NCI-H2196 (cell line): Measurements from ENCODE around the gene ZNF384.
"Not testable (repeated sequence)": the region's sequence is repeated elsewhere in the genome, so short reads cannot be mapped to it uniquely, and the experiment has no call there.

Experiments
- DNase-seq: peaks from one replicate; lab custom pipeline; 2025; ENCODE audit not compliant: unreplicated experiment; lab: John Stamatoyannopoulos, UW

The ZNF384 gene

DNA sequence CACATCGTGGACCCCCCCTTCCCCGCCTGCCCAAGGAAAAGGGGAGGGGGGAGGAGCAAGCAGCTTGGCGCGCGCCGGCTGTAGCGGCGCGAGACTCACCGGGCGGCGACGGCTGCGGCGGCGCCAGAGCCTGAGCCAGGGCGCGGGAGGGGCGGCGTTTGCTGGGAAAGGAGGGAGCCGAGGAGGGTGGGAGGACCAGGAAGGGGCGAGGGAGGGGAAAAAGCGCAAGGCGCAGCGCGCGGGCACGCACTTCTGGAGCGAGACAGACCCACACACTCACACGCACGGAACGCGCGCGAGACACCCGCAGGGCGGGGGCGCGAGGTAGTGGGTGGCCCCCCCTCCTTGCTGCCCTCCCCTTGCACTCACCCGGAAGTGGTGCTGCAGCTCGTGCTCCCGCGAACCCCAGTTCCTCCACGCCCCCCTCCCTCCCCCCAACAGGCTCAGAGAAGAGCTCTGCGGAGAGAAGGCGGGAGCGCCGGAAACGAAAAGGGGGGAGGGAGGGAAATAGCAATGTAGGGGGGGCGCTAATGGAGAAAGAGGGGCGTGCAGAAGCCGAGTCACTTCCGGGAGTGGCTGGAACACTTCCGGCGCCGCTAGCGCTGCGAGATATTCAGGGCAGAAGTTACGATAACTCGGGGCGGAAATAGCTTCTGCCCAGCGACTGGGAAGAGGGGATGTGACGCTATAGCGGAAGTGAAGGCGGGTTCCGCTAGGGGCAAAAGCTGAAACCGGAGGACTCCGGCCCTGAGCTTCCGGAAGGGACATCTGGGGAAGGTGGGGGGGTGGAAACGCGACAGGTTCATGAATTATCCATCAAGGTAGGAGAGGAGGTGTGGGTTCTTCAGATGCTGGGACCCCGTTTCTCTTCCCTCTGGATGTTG is at the start of gene ZNF384:
TSS of gene ZNF384 (minus strand) at position 377 of the 884 bp plus-strand sequence. CDS start 9,855 bp downstream, outside the sequence.
- peak; percentile 89 for DNase-seq

GRCh38 chr12:6736754-6737153 is 47.6 kb upstream of the ZNF384 start:
- DNase-seq, result no peak

DNA sequence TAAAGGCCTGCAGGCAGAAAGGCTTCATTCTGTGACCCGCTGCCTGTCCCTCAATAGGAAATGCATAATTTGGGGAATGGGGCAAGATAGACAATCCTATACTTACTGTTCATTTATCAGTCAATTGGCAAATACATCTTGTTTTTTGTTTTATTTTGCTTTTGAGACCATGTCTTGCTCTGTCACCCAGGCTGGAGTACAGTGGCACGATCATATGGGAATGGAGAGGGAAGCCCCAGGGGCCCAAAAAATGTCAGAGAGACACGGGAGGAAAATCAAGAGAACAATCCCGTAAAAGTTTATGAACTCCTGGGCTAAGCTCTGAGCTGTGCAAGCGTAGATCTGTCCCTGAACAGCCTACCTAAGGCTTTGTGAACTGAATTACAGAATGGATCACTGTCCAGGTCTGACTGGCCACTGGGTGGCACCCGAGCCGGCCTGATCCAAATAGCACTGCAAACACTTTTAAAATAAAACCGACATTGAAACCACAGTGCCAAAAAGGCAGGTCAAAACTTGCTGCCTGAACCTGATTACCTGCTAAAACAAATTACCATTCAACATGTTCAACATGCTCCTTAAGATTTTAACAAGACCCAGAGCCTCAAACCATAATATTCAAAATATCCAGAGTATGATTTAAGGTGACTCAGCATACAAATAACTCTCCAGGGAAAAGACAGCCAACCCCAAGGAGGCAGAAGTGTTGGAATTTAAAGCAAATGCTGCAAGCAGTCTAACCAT is 46.4 kb upstream of the ZNF384 start:
- DNase-seq, result peak; percentile 56

- DNase-seq, result no peak
These were observed 45.6 kb upstream of the ZNF384 start for GRCh38 chr12:6734506-6735387.

GRCh38 chr12:6730169-6730568 is 41.0 kb upstream of the ZNF384 start:
- no peak for DNase-seq

- no peak for DNase-seq
These were observed 40.0 kb upstream of the ZNF384 start for GRCh38 chr12:6729186-6729585.

- no peak for DNase-seq
These were observed 36.2 kb upstream of the ZNF384 start for GRCh38 chr12:6725350-6725749.

GRCh38 chr12:6724409-6724797 is 35.2 kb upstream of the ZNF384 start:
- DNase-seq, result no peak

GRCh38 chr12:6723607-6724408 is 34.6 kb upstream of the ZNF384 start, which contains the start of gene COPS7A:
TSS of gene COPS7A (plus strand) at chr12:6724046. CDS start at chr12:6724657, 611 bp downstream.
- DNase-seq, result peak; percentile 93

DNA sequence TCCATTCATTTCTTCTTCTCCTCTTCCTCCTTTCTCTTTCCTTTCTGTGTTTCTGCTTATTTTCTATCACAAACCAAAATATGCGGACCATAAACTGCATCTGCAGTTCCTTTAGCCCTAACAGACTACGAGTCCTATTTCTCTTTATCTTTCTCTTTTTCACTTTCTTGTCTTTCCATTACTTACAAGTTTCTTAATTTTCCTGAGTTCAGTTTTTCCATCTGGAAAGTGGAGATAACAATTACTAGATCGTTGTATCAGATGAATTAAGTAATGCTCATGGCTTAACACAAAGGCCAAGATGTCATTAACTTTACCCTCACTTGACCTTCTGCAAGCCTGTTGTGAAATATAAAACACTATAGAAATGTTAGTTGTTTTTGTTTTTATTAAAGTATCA is 33.7 kb upstream of the ZNF384 start:
- DNase-seq, result no peak

DNA sequence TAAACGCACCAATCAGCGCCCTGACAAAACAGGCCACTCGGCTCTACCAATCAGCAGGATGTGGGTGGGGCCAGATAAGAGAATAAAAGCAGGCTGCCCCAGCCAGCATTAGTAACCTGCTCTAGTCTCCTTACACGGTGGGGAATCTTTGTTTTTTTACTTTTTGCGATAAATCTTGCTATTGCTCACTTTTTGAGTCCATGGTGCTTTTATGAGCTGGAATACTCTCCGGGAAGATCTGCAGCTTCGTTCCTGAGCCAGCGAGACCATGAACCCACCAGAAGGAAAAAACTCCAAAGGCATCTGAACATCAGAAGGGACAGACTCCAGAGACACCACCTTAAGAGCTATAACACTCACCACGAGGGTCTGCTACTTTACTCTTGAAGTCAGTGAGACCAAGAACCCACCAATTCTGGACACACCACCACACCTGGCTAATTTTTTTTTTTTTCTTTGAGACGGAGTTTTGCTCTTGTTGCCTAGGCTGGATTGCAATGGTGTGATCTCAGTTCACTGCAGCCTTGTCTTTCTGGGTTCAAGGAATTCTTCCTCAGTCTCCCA is 27.8 kb upstream of the ZNF384 start:
- DNase-seq, result no peak

DNA sequence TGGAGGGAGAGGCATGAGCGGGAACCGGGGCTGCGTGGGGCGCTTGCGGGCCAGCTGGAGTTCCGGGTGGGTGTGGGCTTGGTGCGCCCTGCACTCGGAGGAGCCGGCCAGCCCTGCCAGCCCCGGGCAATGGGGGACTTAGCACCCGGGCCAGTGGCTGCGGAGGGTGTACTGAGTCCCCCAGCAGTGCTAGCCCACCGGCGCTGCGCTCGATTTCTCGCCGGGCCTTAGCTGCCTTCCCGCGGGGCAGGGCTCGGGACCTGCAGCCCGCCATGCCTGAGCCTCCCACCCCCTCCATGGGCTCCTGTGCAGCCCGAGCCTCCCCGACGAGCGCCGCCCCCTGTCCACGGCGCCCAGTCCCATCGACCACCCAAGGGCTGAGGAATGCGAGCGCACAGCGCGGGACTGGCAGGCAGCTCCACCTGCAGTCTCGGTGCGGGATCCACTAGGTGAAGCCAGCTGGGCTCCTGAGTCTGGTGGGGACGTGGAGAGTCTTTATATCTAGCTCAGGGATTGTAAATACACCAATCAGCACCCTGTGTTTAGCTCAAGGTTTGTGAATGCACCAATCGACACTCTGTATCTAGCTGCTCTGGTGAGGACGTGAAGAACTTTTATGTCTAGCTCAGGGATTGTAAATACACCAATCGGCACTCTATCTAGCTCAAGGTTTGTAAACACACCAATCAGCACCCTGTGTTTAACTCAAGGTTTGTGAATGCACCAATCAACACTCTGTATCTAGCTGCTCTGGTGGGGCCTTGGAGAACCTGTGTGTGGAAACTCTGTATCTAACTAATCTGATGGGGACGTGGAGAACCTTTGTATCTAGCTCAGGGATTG is 27.1 kb upstream of the ZNF384 start:
- DNase-seq, result not testable (repeated sequence)

DNA sequence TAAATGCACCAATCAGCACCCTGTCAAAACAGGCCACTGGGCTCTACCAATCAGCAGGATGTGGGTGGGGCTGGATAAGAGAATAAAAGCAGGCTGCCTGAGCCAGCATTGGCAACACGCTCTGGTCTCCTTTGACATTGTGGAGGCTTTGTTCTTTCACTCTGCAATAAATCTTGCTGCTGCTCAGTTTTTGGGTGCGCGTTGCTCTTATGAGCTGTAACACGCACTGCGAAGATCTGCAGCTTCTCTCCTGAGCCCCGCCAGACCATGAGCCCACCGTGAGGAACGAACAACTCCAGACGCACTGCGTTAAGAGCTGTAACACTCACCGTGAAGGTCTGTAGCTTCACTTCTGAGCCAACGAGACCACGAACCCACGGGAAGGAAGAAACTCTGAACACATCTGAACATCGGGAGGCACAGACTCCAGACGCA is 19.8 kb upstream of the ZNF384 start:
- no peak for DNase-seq

DNA sequence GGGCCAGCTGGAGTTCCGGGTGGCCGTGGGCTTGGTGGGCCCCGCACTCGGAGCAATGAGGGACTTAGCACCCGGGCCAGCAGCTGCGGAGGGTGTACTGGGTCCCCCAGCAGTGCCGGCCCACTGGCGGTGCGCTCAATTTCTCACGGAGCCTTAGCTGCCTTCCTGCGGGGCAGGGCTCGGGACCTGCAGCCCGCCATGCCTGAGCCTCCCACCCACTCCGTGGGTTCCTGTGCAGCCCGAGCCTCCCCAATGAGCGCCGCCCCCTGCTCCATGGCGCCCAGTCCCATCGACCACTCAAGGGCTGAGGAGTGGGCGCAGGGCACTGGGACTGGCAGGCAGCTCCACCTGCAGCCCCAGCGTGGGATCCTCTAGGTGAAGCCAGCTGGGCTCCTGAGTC is 19.2 kb upstream of the ZNF384 start:
- not testable (repeated sequence) for DNase-seq

GRCh38 chr12:6703631-6704030 is 14.5 kb upstream of the ZNF384 start:
- no peak for DNase-seq

DNA sequence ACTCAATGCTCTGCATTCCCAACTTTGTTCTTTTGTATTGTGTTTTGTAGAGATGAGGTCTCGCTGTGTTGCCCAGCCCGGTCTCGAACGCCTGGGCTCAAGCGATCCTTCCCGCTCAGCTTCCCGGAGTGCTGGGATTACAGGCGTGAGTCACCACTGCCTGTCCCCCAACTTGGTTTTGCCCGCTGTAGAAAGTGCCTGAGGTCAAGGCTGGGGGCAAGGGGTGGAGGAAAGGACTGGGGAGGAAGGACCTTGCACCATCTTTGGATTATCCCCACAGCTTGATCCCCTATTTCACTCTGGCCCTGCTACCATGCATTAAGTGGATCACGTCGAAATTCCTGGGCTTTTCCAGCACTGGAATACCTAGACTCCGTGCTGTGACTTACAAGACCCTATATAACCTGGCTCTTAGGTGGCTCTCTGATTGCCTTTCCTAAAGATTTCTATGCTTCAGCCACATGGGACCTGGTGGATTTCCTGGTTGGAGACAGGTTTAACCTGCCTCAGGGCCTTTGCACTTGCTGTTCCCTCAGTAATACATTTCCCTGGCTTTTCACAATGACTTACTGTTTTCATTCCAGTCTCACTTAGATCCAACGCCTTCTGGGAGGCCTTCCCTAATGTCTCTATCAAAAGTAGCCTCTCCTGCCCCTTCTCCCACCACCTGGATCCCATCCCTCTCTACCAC is 12.0 kb upstream of the ZNF384 start:
- no peak for DNase-seq

GRCh38 chr12:6700646-6701051 is 11.5 kb upstream of the ZNF384 start, which contains the start of gene PIANP:
TSS of gene PIANP (minus strand) at chr12:6700815. CDS start at chr12:6698061, 2,754 bp downstream.
- no peak for DNase-seq

DNA sequence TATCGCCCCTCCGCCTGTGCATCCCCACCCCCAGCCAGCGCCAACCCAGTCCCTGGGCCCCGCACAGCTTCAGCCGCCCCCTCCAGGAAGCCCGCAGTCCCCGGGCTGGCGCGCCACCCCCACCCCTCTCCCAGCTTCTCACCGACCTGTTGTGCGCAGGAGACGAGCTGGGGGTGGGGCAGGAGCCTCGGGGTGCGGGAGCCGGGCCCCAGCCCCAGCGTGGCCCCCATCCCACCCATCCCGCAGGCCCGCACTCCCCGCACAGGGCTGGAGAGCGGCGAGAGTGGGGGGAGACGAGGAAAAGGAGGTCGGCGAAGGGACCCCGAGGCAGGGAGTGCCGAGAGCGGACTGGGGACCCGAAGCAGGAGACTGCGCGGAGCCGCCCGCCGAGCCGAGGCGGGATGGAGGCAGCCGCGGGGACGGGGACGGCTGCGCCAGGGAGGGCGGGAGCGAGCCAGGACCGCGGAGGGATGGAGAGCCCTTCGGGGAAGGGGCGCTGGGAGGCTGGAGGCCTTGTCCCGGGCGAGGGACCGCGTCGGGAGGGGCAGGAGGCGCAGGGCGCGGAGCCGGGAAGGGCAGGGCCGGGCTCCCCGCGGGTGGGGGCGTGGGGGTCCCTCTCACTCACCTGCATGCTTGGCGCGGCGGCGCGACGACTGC is 10.9 kb upstream of the ZNF384 start:
- DNase-seq, result no peak
